Sigmoid colon (tissue), 7 donors: ENCODE measurements around the gene SHKBP1. TPM values are rescaled to one million over a fixed set of nuclear protein-coding genes. Genes with fewer than 3 reads are reported as not detected.
"Not testable (repeated sequence)": the region's sequence is repeated elsewhere in the genome, so short reads cannot be mapped to it uniquely, and the experiment has no call there.

Source experiments
- DNase-seq: peaks from one replicate; pipeline ENCODE4 v3.0.0-alpha.2; 2019
- H3K27ac ChIP-seq, 4 donors: fragments of 200-600 bp; sonication (generic); one replicate each; pipeline ENCODE4 v1.5.1; 2016 to 2019; ENCODE audit warnings: mild to moderate bottlenecking in 1 of 4
- H3K27me3 ChIP-seq, 3 donors: fragments of 200-600 bp; sonication (generic); one replicate each; pipeline ENCODE4 v1.5.1; 2019; ENCODE audit warnings: mild to moderate bottlenecking in 1 of 3
- H3K36me3 ChIP-seq, 4 donors: fragments of 200-600 bp; sonication (generic); one replicate each; pipeline ENCODE4 v1.5.1; 2016 to 2019
- H3K4me1 ChIP-seq, 4 donors: fragments of 200-600 bp; sonication (generic); one replicate each; pipeline ENCODE4 v1.5.1; 2017 to 2019
- H3K4me3 ChIP-seq, 4 donors: fragments of 200-600 bp; sonication (generic); one replicate each; pipeline ENCODE4 v1.5.1; 2017 to 2019; ENCODE audit warnings: mild to moderate bottlenecking in 2 of 4, moderate library complexity in 1 of 4
- H3K9me3 ChIP-seq, 4 donors: fragments of 200-600 bp in 3 of 4; sonication (generic) in 3 of 4; one replicate each; pipeline versions ENCODE4 v1.5.1 to v1.6.1; 2013 to 2019
- EP300 ChIP-seq, 4 donors: sonication (generic); formaldehyde crosslinking; IDR thresholded peaks; one replicate each; pipeline ENCODE4 v1.6.1; 2017; ENCODE audit warnings: antibody characterized with exemption in 4 of 4
- POLR2A ChIP-seq, 2 donors: fragments of 450-650 bp; IDR thresholded peaks; one replicate each; pipeline ENCODE4 v1.6.1; 2016; ENCODE audit warnings: antibody characterized with exemption in 2 of 2, mild to moderate bottlenecking in 2 of 2, moderate library complexity in 2 of 2
- POLR2AphosphoS5 ChIP-seq, 4 donors: sonication (generic); formaldehyde crosslinking; IDR thresholded peaks; one replicate each; pipeline ENCODE4 v1.6.1; 2017; ENCODE audit warnings: antibody characterized with exemption in 4 of 4
- WGBS, 2 donors: extraction: QIAGEN DNeasy Blood & Tissue Kit; methylation state at CpG; one replicate each; pipeline ENCODE4 v1.1.7; 2013; 5-methylcytosine and 5-hydroxymethylcytosine counted together
- intact Hi-C: fragments of 100-400 bp; cut with DNase I; formaldehyde crosslinking; loops from one replicate; pipeline ENCODE4 v1.15.1; 2023
- polyA plus RNA-seq, 3 donors: library from polyadenylated mRNA; stranded (reverse); fragments of 200-250 nt; gene quantifications; one replicate each; pipeline ENCODE4 v1.2.3, GENCODE V29; 2013
- total RNA-seq, 4 donors: library from RNA; depleted of rRNA; stranded (reverse); fragments of >200 nt; gene quantifications; one replicate each; pipeline ENCODE4 v1.1.0, GENCODE V29; 2016
- TF ChIP-seq, protein P1 (sequence below), 4 experiments: fragments of 450-650 bp in 3 of 4; fragments of 200-600 bp in 1 of 4; IDR thresholded peaks; one replicate each; pipeline ENCODE4 v1.5.1; 2016 to 2019; ENCODE audit warnings: antibody characterized with exemption in 4 of 4, mild to moderate bottlenecking in 3 of 4, moderate library complexity in 2 of 4
- donor health status: healthy with polysubstance abuse.
- donor health status: Bipolar disorder and iron deficiency.
- donor health status: healthy.

The SHKBP1 gene
- total and polyA plus RNA-seq, 7 donors = 15.9 to 81.0 (median 36.3) TPM

DNA sequence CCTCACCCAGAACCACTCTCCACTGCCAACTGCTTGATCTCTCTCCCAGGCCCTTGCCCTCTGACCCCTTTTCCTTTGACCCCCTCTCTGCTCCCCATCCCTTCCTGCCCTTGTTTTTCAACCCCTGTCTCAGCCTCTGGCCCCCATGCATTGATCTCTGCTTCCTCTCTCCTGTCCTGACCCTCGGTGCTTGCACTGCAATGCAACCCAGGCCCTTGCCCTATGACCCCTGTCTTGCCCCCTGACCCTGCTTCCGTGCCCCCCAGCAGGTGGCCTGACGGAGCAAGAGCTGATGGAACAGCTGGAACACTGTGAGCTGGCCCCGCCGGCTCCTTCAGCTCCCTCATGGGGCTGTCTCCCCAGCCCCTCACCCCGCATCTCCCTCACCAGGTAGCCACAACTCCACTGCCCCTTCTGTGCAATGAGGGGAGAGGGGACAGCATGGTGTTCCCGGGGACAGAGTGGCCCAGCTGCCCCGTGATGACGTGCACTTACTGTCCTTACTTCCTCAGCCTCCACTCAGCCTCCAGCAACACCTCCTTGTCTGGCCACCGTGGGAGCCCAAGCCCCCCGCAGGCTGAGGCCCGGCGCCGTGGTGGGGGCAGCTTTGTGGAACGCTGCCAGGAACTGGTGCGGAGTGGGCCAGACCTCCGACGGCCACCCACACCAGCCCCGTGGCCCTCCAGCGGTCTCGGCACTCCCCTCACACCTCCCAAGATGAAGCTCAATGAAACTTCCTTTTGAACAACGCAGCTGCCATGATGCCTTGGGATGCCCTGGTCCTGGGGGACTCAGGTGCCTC is 14.0 kb downstream of the SHKBP1 start:
- TF ChIP-seq, protein P1, sequence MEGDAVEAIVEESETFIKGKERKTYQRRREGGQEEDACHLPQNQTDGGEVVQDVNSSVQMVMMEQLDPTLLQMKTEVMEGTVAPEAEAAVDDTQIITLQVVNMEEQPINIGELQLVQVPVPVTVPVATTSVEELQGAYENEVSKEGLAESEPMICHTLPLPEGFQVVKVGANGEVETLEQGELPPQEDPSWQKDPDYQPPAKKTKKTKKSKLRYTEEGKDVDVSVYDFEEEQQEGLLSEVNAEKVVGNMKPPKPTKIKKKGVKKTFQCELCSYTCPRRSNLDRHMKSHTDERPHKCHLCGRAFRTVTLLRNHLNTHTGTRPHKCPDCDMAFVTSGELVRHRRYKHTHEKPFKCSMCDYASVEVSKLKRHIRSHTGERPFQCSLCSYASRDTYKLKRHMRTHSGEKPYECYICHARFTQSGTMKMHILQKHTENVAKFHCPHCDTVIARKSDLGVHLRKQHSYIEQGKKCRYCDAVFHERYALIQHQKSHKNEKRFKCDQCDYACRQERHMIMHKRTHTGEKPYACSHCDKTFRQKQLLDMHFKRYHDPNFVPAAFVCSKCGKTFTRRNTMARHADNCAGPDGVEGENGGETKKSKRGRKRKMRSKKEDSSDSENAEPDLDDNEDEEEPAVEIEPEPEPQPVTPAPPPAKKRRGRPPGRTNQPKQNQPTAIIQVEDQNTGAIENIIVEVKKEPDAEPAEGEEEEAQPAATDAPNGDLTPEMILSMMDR (IDR thresholded peaks at IDR 0.05) = no peak
- TF ChIP-seq EP300 (IDR thresholded peaks at IDR 0.05) = no peak
- TF ChIP-seq POLR2A (IDR thresholded peaks at IDR 0.05) = no peak
- no peak for TF ChIP-seq POLR2AphosphoS5 (IDR thresholded peaks at IDR 0.05)
- Histone ChIP-seq H3K27ac (no peak overlapping the region), H3K27me3 (peaks cover 0 to 12% (median 5%) of the 10 kb centered on the region in 3 donors), H3K36me3 (peaks cover 0 to 20% (median 7%) of the 10 kb centered on the region in 4 donors), H3K9me3 (no peaks in the 10 kb centered on the region), H3K4me3 (no peak overlapping the region), H3K4me1 (no peaks in the 10 kb centered on the region)
- no peak for DNase-seq
- 89 to 91% methylated on average over 22 of the region's 22 CpGs for WGBS, 2 donors
- intact Hi-C loops = loop anchor here (10.0 kb wide), 1 partner anchor 286 kb away; no protein-coding TSS in a partner anchor

DNA sequence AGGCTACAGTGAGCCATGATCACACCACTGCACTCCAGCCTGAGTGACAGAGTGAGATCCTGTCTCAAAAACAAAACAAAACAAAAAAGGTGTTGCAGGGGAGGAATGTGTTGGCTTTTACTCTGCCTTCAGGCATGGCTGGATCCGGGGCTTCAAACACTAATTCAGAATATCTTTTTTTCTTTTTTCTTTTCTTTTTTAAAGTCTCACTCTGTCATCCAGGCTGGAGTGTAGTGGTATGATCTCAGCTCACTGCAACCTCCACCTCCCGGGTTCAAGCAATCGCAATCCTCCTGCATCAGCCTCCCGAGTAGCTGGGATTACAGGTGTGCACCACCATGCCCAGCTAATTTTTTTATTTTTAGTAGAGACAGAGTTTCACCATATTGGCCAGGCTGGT is 15.1 kb downstream of the SHKBP1 start:
- Histone ChIP-seq H3K36me3 (peaks cover 0 to 16% (median 4%) of the 10 kb centered on the region in 4 donors), H3K27me3 (peaks cover 0 to 19% (median 14%) of the 10 kb centered on the region in 3 donors)
- H3K9me3 ChIP-seq, H3K4me1 ChIP-seq, H3K4me3 ChIP-seq, DNase-seq, H3K27ac ChIP-seq: not testable (repeated sequence)
- WGBS, 2 donors = 83 to 96% methylated on average over 4 of the region's 4 CpGs
- intact Hi-C loops = loop anchor here (10.0 kb wide), 1 partner anchor 287 kb away; no protein-coding TSS in a partner anchor

DNA sequence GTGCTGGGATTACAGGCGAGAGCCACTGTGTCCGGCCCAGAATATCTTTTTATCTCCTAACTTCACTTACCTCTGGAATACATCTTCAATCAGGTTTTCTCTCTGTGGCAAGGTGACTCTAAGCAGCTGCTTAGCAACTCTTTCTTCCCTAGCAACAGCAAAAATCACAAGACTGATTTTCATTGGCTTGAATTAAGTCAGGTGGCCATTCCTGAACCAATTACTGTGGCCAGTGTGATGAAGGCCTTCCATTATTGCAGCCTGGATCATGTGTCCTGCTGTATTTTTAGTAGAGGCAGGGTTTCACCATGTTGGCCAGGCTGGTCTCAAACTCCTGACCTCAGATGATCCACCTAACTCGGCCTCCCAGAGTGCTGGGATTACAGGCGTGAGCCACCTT is 15.5 kb downstream of the SHKBP1 start:
- Histone ChIP-seq H3K27ac (no peak overlapping the region), H3K27me3 (peaks cover 0 to 24% (median 17%) of the 10 kb centered on the region in 3 donors), H3K4me3 (no peak overlapping the region), H3K36me3 (peaks cover 0 to 12% (median 2%) of the 10 kb centered on the region in 4 donors), H3K4me1 (peaks cover 0 to 8% (median 7%) of the 10 kb centered on the region in 4 donors), H3K9me3 (no peaks in the 10 kb centered on the region)
- no peak for TF ChIP-seq POLR2AphosphoS5 (IDR thresholded peaks at IDR 0.05)
- no peak for TF ChIP-seq POLR2A (IDR thresholded peaks at IDR 0.05)
- TF ChIP-seq EP300 (IDR thresholded peaks at IDR 0.05) = no peak
- TF ChIP-seq, protein P1 (IDR thresholded peaks at IDR 0.05) = no peak
- WGBS, 2 donors = 89 to 92% methylated on average over 4 of the region's 4 CpGs
- no peak for DNase-seq
- intact Hi-C loops = loop anchor here (10.0 kb wide), 1 partner anchor 287 kb away; no protein-coding TSS in a partner anchor

DNA sequence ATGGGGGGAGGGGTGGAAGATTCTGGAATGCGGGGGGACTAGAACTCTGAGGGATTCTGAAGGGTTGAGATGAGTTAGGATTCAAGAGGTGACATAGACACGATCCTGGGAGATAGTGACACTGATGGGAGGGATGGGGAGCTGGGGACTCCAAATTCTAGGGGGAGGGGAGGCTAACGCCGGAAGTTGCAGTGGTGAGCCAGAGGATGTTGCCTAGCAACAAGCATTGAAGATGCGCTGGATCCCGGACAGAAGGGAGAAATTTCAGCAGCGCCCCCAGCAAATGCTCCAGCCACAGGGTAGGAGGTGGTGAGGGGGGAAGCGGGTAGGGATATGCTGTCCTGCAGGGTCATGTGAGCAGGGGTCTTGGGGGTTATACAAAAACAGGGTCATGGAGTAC is 17.6 kb downstream of the SHKBP1 start:
- intact Hi-C loops = loop anchor here (10.0 kb wide), 1 partner anchor 289 kb away; no protein-coding TSS in a partner anchor

More for the DNA sequence above, 17.6 kb downstream of the SHKBP1 start:
- no peaks in the 10 kb centered on the region for H3K9me3 ChIP-seq
- TF ChIP-seq, protein P1 (IDR thresholded peaks at IDR 0.05) = no peak
- no peak for TF ChIP-seq POLR2A (IDR thresholded peaks at IDR 0.05)
- no peak for TF ChIP-seq POLR2AphosphoS5 (IDR thresholded peaks at IDR 0.05)
- TF ChIP-seq EP300 (IDR thresholded peaks at IDR 0.05) = no peak
- no peaks in the 10 kb centered on the region for H3K36me3 ChIP-seq
- H3K27ac ChIP-seq = no peak overlapping the region
- H3K27me3 ChIP-seq = peaks cover 6 to 37% (median 34%) of the 10 kb centered on the region in 3 donors
- H3K4me3 ChIP-seq = no peak overlapping the region
- H3K4me1 ChIP-seq = peaks cover 0 to 26% (median 23%) of the 10 kb centered on the region in 4 donors
- 22 to 36% methylated on average over 8 of the region's 8 CpGs for WGBS, 2 donors
- DNase-seq = no peak
